ENCODE measurements around the gene CRYBB2. TPM values are rescaled to one million over a fixed set of nuclear protein-coding genes. Genes with fewer than 3 reads are reported as not detected.
"Not testable (repeated sequence)": the region's sequence is repeated elsewhere in the genome, so short reads cannot be mapped to it uniquely, and the experiment has no call there.

CRYBB2 gene
- total RNA-seq, 2 donors from 2014 or later: 0.51 TPM; not detected in 1

DNA sequence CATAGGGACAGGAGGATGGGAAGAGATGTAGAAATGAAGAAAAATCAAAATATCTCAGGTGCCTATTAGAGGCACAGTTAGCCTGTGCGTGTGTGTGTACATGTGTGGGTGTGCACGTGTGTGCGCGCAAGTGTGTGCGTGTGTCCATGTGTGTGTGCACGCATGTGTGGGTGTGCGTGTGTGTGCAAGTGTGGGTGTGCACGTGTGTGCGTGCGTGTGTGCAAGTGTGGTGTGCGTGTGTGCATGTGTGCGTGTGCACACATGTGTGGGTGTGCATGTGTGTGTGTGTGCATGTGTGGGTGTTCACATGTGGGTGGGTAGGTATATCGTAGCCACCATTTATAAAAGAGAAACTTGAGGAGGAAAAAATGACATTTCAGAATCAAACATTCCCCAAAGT lies 9.4 kb downstream of the CRYBB2 start:
- H3K4me3 Mint-ChIP-seq: no peak overlapping the region
- ATAC-seq (replicated peaks in 1 of 2) (no peak), DNase-seq (no peak)
- H3K4me1 Mint-ChIP-seq (ENCODE audit: low read depth): no peaks in the 10 kb centered on the region
- no peaks in the 10 kb centered on the region for H3K9me3 Mint-ChIP-seq
- no peak overlapping the region for H3K27ac Mint-ChIP-seq
- H3K36me3 Mint-ChIP-seq (ENCODE audit: insufficient read depth in 2 of 2): no peaks in the 10 kb centered on the region
- H3K27me3 Mint-ChIP-seq (ENCODE audit: low read depth): peaks cover 15% of the 10 kb centered on the region

DNA sequence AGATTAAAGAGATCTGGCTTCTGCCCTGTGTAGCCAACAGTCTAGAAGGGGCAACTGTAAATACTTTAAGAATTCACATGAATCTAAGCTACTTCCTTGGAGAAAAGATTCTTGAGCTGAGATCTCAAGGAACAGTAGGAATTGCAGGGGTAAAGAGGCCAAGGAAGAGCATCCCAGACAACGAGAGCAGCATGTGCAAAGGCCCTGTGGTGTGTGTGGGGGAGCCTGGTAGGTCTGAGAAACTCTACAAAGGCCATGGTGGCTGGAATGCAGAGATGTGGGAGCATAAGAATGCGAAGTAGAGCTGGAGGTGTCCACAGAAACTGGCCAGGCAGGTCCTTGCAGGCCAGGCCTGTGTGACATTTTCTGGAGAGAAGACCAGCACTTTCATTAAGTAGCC lies 11.3 kb downstream of the CRYBB2 start:
- not testable (repeated sequence) for H3K9me3 Mint-ChIP-seq; H3K4me1 Mint-ChIP-seq (ENCODE audit: low read depth); ATAC-seq (replicated peaks in 1 of 2); DNase-seq; H3K4me3 Mint-ChIP-seq; H3K36me3 Mint-ChIP-seq (ENCODE audit: insufficient read depth in 2 of 2); H3K27ac Mint-ChIP-seq
- peaks cover 27% of the 10 kb centered on the region for H3K27me3 Mint-ChIP-seq (ENCODE audit: low read depth)

DNA sequence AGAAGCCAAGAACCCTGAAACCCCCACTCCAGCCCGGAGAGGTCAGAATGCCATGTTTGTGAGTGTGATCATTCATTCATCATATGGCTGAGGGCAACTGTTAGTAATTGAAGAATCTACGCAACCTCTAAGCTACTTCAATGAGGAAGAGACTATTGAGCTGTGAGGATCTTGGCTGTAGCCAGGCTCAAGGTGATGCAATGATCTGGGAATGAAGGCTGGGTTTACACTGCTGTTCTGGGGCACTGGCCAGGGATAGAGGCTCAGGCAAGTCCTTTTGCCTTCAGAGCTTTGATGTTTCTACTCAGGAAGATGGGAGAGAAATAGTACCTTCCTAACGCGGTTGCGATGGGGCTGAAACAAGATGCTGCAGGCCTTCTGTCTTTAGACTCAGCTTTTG lies 12.9 kb downstream of the CRYBB2 start:
- DNase-seq: no peak

GRCh38 chr22:25233706-25234105 lies 14.3 kb downstream of the CRYBB2 start:
- H3K4me1 Mint-ChIP-seq (ENCODE audit: low read depth); ATAC-seq (replicated peaks in 1 of 2); H3K4me3 Mint-ChIP-seq; H3K27ac Mint-ChIP-seq; DNase-seq; H3K36me3 Mint-ChIP-seq (ENCODE audit: insufficient read depth in 2 of 2); H3K9me3 Mint-ChIP-seq: not testable (repeated sequence)
- peaks cover 37% of the 10 kb centered on the region for H3K27me3 Mint-ChIP-seq (ENCODE audit: low read depth)

More for the DNA sequence above, 12.9 kb downstream of the CRYBB2 start:
- no peak overlapping the region for H3K27ac Mint-ChIP-seq
- ATAC-seq (replicated peaks in 1 of 2): no peak
- H3K36me3 Mint-ChIP-seq (ENCODE audit: insufficient read depth in 2 of 2): no peaks in the 10 kb centered on the region
- H3K4me1 Mint-ChIP-seq (ENCODE audit: low read depth): peaks cover 7% of the 10 kb centered on the region
- H3K4me3 Mint-ChIP-seq: no peak overlapping the region
- peaks cover 35% of the 10 kb centered on the region for H3K27me3 Mint-ChIP-seq (ENCODE audit: low read depth)
- no peaks in the 10 kb centered on the region for H3K9me3 Mint-ChIP-seq

GRCh38 chr22:25235547-25236290 lies 16.3 kb downstream of the CRYBB2 start:
- no peak overlapping the region for H3K27ac Mint-ChIP-seq
- H3K4me3 Mint-ChIP-seq: peak overlapping the region in 1 of 2 donors; percentile 23
- ATAC-seq (replicated peaks in 1 of 2) (peak; percentile 94 to 97), DNase-seq (peak; percentile 81 to 86)
- peaks cover 7% of the 10 kb centered on the region for H3K4me1 Mint-ChIP-seq (ENCODE audit: low read depth)
- H3K36me3 Mint-ChIP-seq (ENCODE audit: insufficient read depth in 2 of 2): no peaks in the 10 kb centered on the region
- H3K27me3 Mint-ChIP-seq (ENCODE audit: low read depth): peaks cover 34% of the 10 kb centered on the region
- no peaks in the 10 kb centered on the region for H3K9me3 Mint-ChIP-seq

GRCh38 chr22:25236417-25236816 lies 17.0 kb downstream of the CRYBB2 start:
- H3K27me3 Mint-ChIP-seq (ENCODE audit: low read depth): peaks cover 34% of the 10 kb centered on the region
- H3K4me1 Mint-ChIP-seq (ENCODE audit: low read depth): peaks cover 7% of the 10 kb centered on the region
- H3K36me3 Mint-ChIP-seq (ENCODE audit: insufficient read depth in 2 of 2): no peaks in the 10 kb centered on the region
- ATAC-seq (replicated peaks in 1 of 2): no peak
- no peak overlapping the region for H3K4me3 Mint-ChIP-seq
- H3K9me3 Mint-ChIP-seq: no peaks in the 10 kb centered on the region
- no peak for DNase-seq
- H3K27ac Mint-ChIP-seq: no peak overlapping the region

DNA sequence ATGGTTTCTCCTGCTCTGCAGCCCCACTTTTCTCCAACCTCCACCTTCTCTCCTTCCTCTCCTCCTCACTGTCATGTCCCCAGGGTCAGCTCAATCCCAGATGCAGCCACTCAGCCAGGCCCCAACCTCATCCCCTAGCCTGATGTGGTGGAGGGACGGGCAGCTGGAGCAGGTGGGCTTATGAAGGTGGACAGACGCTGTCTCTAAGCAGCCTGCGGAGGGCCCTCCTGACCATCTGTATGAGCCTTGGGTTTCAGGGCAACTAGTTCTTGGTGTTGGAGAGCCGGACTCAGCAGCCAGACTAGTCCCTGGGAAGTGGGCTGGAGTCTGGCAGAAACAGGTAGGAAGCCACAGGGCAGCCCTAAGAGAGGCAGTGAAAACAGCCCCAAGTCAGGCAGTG lies 18.1 kb downstream of the CRYBB2 start:
- no peaks in the 10 kb centered on the region for H3K9me3 Mint-ChIP-seq

GRCh38 chr22:25238058-25238457 lies 18.6 kb downstream of the CRYBB2 start:
- ATAC-seq (replicated peaks in 1 of 2); H3K4me1 Mint-ChIP-seq (ENCODE audit: low read depth); H3K27ac Mint-ChIP-seq; H3K4me3 Mint-ChIP-seq; H3K9me3 Mint-ChIP-seq; H3K36me3 Mint-ChIP-seq (ENCODE audit: insufficient read depth in 2 of 2); DNase-seq: not testable (repeated sequence)
- H3K27me3 Mint-ChIP-seq (ENCODE audit: low read depth): peaks cover 31% of the 10 kb centered on the region

More for the DNA sequence above, 18.1 kb downstream of the CRYBB2 start:
- no peak for ATAC-seq (replicated peaks in 1 of 2)
- no peaks in the 10 kb centered on the region for H3K36me3 Mint-ChIP-seq (ENCODE audit: insufficient read depth in 2 of 2)
- H3K4me1 Mint-ChIP-seq (ENCODE audit: low read depth): peaks cover 7% of the 10 kb centered on the region
- no peak overlapping the region for H3K27ac Mint-ChIP-seq
- H3K27me3 Mint-ChIP-seq (ENCODE audit: low read depth): peaks cover 34% of the 10 kb centered on the region
- H3K4me3 Mint-ChIP-seq: no peak overlapping the region
- no peak for DNase-seq

DNA sequence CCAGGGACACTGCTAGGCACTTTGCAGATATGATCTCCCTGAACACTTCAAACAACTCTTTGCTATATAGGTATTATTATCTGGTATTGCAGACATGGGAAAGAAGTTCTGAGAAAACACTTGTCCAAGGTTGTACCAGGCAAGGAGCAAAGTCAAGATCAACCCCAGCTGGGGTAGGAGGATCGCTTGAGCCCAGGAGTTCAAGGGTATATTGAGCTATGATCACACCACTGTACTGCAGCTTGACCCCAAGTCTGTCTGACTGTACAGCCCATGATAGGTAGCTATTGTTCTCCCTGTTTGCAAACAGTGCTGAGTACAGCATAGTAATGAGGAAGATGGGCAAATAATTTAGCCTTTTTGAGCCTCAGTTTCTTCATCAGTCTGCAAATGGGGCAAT lies 35.7 kb downstream of the CRYBB2 start:
- H3K36me3 Mint-ChIP-seq (ENCODE audit: insufficient read depth in 2 of 2); H3K9me3 Mint-ChIP-seq; DNase-seq; H3K4me3 Mint-ChIP-seq; H3K4me1 Mint-ChIP-seq (ENCODE audit: low read depth); H3K27me3 Mint-ChIP-seq (ENCODE audit: low read depth); ATAC-seq (replicated peaks in 1 of 2); H3K27ac Mint-ChIP-seq: not testable (repeated sequence)

GRCh38 chr22:25267567-25267966 lies 48.1 kb downstream of the CRYBB2 start:
- not testable (repeated sequence) for H3K9me3 Mint-ChIP-seq; H3K27me3 Mint-ChIP-seq (ENCODE audit: low read depth); H3K4me1 Mint-ChIP-seq (ENCODE audit: low read depth); H3K4me3 Mint-ChIP-seq; DNase-seq; H3K27ac Mint-ChIP-seq; ATAC-seq (replicated peaks in 1 of 2); H3K36me3 Mint-ChIP-seq (ENCODE audit: insufficient read depth in 2 of 2)

- DNase-seq; H3K4me1 Mint-ChIP-seq (ENCODE audit: low read depth); H3K27me3 Mint-ChIP-seq (ENCODE audit: low read depth); H3K36me3 Mint-ChIP-seq (ENCODE audit: insufficient read depth in 2 of 2); H3K4me3 Mint-ChIP-seq; ATAC-seq (replicated peaks in 1 of 2); H3K27ac Mint-ChIP-seq; H3K9me3 Mint-ChIP-seq: not testable (repeated sequence)
These were observed 49.5 kb downstream of the CRYBB2 start for GRCh38 chr22:25268902-25269301.

GRCh38 chr22:25270061-25270460 lies 50.6 kb downstream of the CRYBB2 start:
- not testable (repeated sequence) for H3K27ac Mint-ChIP-seq; H3K4me1 Mint-ChIP-seq (ENCODE audit: low read depth); H3K4me3 Mint-ChIP-seq; H3K9me3 Mint-ChIP-seq; DNase-seq; ATAC-seq (replicated peaks in 1 of 2); H3K36me3 Mint-ChIP-seq (ENCODE audit: insufficient read depth in 2 of 2)
- H3K27me3 Mint-ChIP-seq (ENCODE audit: low read depth): peaks cover 10% of the 10 kb centered on the region

DNA sequence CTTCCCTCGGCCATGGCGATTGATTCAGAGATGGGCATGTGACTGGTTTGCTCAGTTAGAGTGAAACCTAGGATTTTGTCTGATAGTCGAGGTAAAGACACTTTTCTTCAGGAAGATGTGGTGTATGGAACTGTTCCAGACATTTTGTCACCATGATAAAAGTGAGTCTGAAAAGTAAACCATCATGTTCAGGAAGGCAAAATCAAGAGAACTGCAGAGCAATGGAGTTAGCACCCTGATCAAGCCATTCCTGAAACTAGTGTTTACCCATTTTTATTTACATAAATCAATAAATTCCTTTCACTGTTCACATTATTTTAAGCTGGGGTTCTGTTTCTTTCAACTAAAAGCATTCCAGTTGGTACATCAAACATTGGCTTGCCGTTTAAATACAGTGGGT lies 53.8 kb downstream of the CRYBB2 start:
- H3K36me3 Mint-ChIP-seq (ENCODE audit: insufficient read depth in 2 of 2); DNase-seq; ATAC-seq (replicated peaks in 1 of 2); H3K27ac Mint-ChIP-seq; H3K4me1 Mint-ChIP-seq (ENCODE audit: low read depth); H3K4me3 Mint-ChIP-seq; H3K9me3 Mint-ChIP-seq: not testable (repeated sequence)
- peaks cover 17% of the 10 kb centered on the region for H3K27me3 Mint-ChIP-seq (ENCODE audit: low read depth)

DNA sequence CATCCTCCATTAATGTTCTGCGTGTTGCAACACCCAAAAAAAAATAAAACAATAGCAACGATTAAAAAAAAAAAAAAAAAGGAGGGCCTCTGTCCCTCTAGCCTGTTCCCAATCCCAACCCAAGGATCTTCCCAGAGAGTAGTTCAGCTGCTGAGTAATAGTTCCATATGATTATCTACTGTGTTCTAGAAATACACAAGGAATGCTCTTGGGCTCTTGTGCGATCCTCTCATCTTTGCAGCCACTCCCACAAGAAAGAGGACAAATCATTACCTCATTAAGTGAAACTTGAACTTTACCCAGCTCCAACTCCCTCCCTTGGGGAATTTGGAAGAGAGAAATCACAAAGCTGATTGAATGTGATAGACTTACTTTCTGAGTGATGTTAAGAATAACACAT lies 54.5 kb downstream of the CRYBB2 start:
- not testable (repeated sequence) for H3K36me3 Mint-ChIP-seq (ENCODE audit: insufficient read depth in 2 of 2); DNase-seq; H3K9me3 Mint-ChIP-seq; H3K27ac Mint-ChIP-seq; ATAC-seq (replicated peaks in 1 of 2); H3K4me3 Mint-ChIP-seq; H3K4me1 Mint-ChIP-seq (ENCODE audit: low read depth)
- peaks cover 19% of the 10 kb centered on the region for H3K27me3 Mint-ChIP-seq (ENCODE audit: low read depth)

All from activated T-cell treated with anti-CD3 and anti-CD28 coated beads, Interleukin-2, amount 50 U/mL, for 72 hours (primary cell).